IPS-18c (cell line): Measurements from ENCODE around the gene STX18.

Experiments used
- H3K4me3 ChIP-seq: 2 replicates; pipeline ENCODE4 v1.7.0; 2013; ENCODE audit warnings: low read depth, mild to moderate bottlenecking, low read length, moderate library complexity; ENCODE audit not compliant: insufficient read depth
- H3K9me3 ChIP-seq: one replicate; pipeline ENCODE4 v1.6.1; 2013; ENCODE audit warnings: mild to moderate bottlenecking, low read length, moderate library complexity; ENCODE audit not compliant: control insufficient read depth, insufficient read depth

STX18 gene

GRCh38 chr4:4390515-4391240 is 151.2 kb downstream of the STX18 start:
- Histone ChIP-seq H3K9me3 (peaks cover 3% of the 10 kb centered on the region), H3K4me3 (no peak overlapping the region)

GRCh38 chr4:4390046-4390445 is 151.8 kb downstream of the STX18 start:
- Histone ChIP-seq H3K9me3 (peaks cover 3% of the 10 kb centered on the region), H3K4me3 (no peak overlapping the region)

GRCh38 chr4:4388836-4389575 is 152.8 kb downstream of the STX18 start:
- no peak overlapping the region for H3K4me3 ChIP-seq
- H3K9me3 ChIP-seq: peaks cover 2% of the 10 kb centered on the region

DNA sequence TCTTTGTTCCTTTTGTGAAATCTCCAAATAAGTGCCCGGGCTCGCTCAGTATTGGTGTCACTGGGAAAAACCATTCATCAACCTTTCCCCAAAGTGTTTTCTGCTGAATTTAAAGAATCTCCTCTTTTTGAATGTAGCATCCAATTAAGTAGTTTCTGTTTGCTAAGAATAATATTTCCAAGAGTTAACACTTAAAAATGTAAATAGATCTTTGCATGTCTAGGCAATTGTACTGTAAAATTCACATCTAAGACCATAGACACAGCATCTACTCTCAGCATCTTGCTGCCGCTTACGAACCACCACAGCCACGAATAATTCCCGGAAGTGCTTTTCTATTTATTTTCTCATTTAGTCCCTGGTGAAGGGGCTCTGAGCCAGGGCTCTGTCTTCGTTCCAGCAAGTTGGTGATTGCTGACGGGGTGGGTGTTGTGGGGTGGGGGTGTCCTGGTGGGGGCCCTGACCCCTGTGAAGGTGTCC is 153.5 kb downstream of the STX18 start:
- peak overlapping the region; percentile 77; the same call in 1 of the 2 replicates for H3K4me3 ChIP-seq

GRCh38 chr4:4387531-4388310 is 154.1 kb downstream of the STX18 start:
- Histone ChIP-seq H3K4me3 (peak overlapping the region; percentile 77), H3K9me3 (no peaks in the 10 kb centered on the region)

More for the DNA sequence above, 153.5 kb downstream of the STX18 start:
- H3K9me3 ChIP-seq: no peaks in the 10 kb centered on the region

GRCh38 chr4:4386736-4387392 is 155.0 kb downstream of the STX18 start, which contains the start of gene NSG1:
TSS of gene NSG1 (plus strand) at chr4:4387102. CDS start at chr4:4387630, 528 bp downstream.
- H3K4me3 ChIP-seq: peak within 1 kb of the TSS; percentile 77
- H3K9me3 ChIP-seq: no peaks in the 10 kb centered on the region

DNA sequence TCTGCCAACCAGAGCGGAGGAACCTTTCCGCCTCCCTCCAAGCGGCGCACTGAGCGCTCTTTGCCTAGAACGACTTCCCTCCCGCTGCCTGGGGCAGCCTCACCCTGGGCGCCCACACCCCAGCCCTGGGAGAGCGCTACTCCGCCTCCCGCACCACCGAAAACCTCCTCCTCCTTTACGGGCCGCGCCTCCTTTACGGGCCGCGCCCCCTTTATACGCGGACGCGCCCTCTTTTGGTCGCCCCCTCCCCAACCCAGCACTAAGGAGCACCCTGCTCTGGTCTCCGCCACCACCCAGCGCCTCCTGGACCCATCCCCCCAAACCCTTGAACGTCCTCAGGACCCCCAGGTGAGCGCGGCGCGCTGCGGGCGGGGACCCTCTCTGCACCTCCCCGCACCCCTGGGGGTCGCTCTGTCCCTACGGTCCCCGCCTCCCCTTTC is 155.5 kb downstream of the STX18 start:
- H3K4me3 ChIP-seq: peak overlapping the region; percentile 77
- no peaks in the 10 kb centered on the region for H3K9me3 ChIP-seq

- H3K4me3 ChIP-seq: peak overlapping the region; percentile 77
These were observed 156.0 kb downstream of the STX18 start for GRCh38 chr4:4385729-4386295.

DNA sequence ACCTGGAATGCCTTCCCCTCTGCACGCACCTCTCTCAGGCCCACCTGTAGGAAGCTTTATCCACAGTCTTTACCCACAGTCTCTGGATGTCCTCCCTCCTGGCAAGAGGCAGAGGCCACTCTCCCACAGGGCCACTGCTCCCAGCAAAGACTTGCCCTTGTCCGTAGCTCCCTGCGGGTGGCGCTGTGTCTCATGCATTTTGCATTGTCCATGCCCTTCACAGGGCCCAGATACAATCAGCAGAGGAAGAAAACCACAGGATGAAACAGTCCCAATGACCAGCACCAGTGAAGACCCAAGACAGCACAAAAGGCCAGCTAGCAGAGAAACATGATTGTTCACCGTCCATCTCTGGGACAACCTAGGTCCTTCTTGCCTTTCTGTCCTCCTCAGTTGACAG is 157.0 kb downstream of the STX18 start:
- no peaks in the 10 kb centered on the region for H3K9me3 ChIP-seq
- no peak overlapping the region for H3K4me3 ChIP-seq

More at GRCh38 chr4:4385729-4386295, 156.0 kb downstream of the STX18 start:
- no peaks in the 10 kb centered on the region for H3K9me3 ChIP-seq

GRCh38 chr4:4383085-4383484 is 158.8 kb downstream of the STX18 start:
- Histone ChIP-seq H3K9me3 (no peaks in the 10 kb centered on the region), H3K4me3 (no peak overlapping the region)

DNA sequence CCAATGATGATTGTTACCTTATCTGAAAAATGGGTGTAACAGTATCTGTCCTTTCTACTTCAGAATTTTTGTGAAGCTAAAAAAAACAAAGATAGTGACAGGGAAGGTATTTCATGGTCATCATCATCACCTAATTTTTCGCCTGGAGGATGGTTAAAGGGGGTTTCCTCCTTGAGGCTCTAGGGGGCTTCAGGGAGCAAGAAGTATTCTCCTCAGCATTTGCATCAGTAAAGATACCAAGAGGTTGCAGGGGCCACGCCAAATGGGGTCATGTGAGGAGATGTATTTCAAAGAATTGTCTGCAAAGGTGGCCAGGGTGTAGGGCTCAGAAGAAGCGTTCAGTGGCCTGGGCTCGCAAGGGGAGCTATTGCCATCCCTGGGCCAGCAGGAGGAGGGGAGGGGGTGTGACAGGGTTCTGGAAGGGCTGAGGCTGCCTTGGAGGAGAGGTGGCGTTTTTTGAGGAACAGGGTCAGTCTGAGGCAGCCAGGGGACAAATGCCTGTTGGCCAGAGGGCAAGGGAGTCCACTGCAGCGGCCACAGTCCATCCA is 162.2 kb downstream of the STX18 start:
- H3K4me3 ChIP-seq: no peak overlapping the region
- no peaks in the 10 kb centered on the region for H3K9me3 ChIP-seq

- no peaks in the 10 kb centered on the region for H3K9me3 ChIP-seq
- H3K4me3 ChIP-seq: no peak overlapping the region
These were observed 164.0 kb downstream of the STX18 start for GRCh38 chr4:4377732-4378460.

GRCh38 chr4:4377191-4377590 is 164.7 kb downstream of the STX18 start:
- Histone ChIP-seq H3K9me3 (no peaks in the 10 kb centered on the region), H3K4me3 (no peak overlapping the region)

DNA sequence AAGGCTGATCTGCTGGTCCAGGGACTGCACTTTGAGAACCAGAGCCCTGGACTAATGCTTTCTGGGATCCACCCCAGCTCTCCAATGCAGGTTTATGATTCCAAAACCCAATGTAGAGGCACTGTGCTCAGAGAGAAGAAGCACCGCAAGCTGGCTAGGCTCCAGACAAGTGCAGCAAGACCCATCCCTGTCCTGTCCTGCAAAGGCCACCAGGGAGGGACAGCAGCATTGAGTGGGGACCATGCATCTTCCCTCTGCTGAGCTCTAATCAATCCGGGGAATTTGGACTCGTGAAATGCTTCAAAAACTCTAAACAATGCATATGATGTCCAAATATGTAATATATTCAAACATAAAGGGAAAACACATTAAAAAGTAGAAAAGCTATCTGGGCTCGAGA is 165.8 kb downstream of the STX18 start:
- no peak overlapping the region for H3K4me3 ChIP-seq
- peaks cover 2% of the 10 kb centered on the region for H3K9me3 ChIP-seq

GRCh38 chr4:4374388-4375098 is 167.3 kb downstream of the STX18 start:
- Histone ChIP-seq H3K9me3 (peaks cover 2% of the 10 kb centered on the region), H3K4me3 (no peak overlapping the region)
